Activated T-helper 17 cell treated with anti-CD3 and anti-CD28 coated beads, Interleukin-2, amount 50 U/mL, for 72 hours (primary cell): Measurements from ENCODE around the gene DNAH11. TPM values are rescaled to one million over a fixed set of nuclear protein-coding genes. Genes with fewer than 3 reads are reported as not detected.

Experiments used
- ATAC-seq: fragments of 150-1000 bp; cut with Tn5 transposase; replicated peaks from 2 replicates; pipeline ENCODE4 v1.10.0; 2021; ENCODE audit warnings: mild to moderate bottlenecking, moderate library complexity
- H3K27ac Mint-ChIP-seq: one replicate; pipeline ENCODE4 v1.8.0; 2022; ENCODE audit warnings: mixed read lengths
- H3K27me3 Mint-ChIP-seq: one replicate; pipeline ENCODE4 v1.8.0; 2022; ENCODE audit warnings: mixed read lengths
- H3K36me3 Mint-ChIP-seq: one replicate; pipeline ENCODE4 v1.8.0; 2022; ENCODE audit warnings: low read depth, mild to moderate bottlenecking, mixed read lengths
- H3K4me1 Mint-ChIP-seq: one replicate; pipeline ENCODE4 v1.8.0; 2022; ENCODE audit warnings: mixed read lengths
- H3K4me3 Mint-ChIP-seq: one replicate; pipeline ENCODE4 v1.8.0; 2022; ENCODE audit warnings: mild to moderate bottlenecking, mixed read lengths
- H3K9me3 Mint-ChIP-seq: one replicate; pipeline ENCODE4 v1.8.0; 2022; ENCODE audit warnings: mixed read lengths
- total RNA-seq, 2 donors: library from RNA; stranded (reverse); gene quantifications; one replicate each; pipeline ENCODE4 v1.2.3, GENCODE V29; 2022

DNAH11 gene
- total RNA-seq, 2 donors from 2014 or later, result 0.52 to 5.9 TPM

- H3K4me1 Mint-ChIP-seq, result no peaks in the 10 kb centered on the region
- H3K4me3 Mint-ChIP-seq, result no peak overlapping the region
- peaks cover 27% of the 10 kb centered on the region for H3K27me3 Mint-ChIP-seq
- no peak for ATAC-seq
- H3K36me3 Mint-ChIP-seq, result peaks cover 12% of the 10 kb centered on the region
- no peak overlapping the region for H3K27ac Mint-ChIP-seq
- no peaks in the 10 kb centered on the region for H3K9me3 Mint-ChIP-seq
Observed at GRCh38 chr7:21947946-21948345, 405.1 kb downstream of the DNAH11 start.

GRCh38 chr7:21948364-21948763 lies 405.5 kb downstream of the DNAH11 start:
- no peak for ATAC-seq
- H3K27me3 Mint-ChIP-seq, result peaks cover 26% of the 10 kb centered on the region
- no peak overlapping the region for H3K4me3 Mint-ChIP-seq
- peaks cover 8% of the 10 kb centered on the region for H3K36me3 Mint-ChIP-seq
- H3K9me3 Mint-ChIP-seq, result no peaks in the 10 kb centered on the region
- no peaks in the 10 kb centered on the region for H3K4me1 Mint-ChIP-seq
- H3K27ac Mint-ChIP-seq, result no peak overlapping the region

GRCh38 chr7:21948887-21949540 lies 406.2 kb downstream of the DNAH11 start:
- H3K4me3 Mint-ChIP-seq, result no peak overlapping the region

More at GRCh38 chr7:21948887-21949540, 406.2 kb downstream of the DNAH11 start:
- no peak for ATAC-seq
- peaks cover 6% of the 10 kb centered on the region for H3K36me3 Mint-ChIP-seq
- no peak overlapping the region for H3K27ac Mint-ChIP-seq
- no peaks in the 10 kb centered on the region for H3K9me3 Mint-ChIP-seq
- H3K4me1 Mint-ChIP-seq, result no peaks in the 10 kb centered on the region
- H3K27me3 Mint-ChIP-seq, result peaks cover 26% of the 10 kb centered on the region

Other genes with a start within 250 kb of the DNAH11 start
- gene SP4, start 115.0 kb upstream of the DNAH11 start, total RNA-seq, result 10 to 100 TPM; 28.2 to 30.8 TPM